Right cardiac atrium (tissue), 5 donors: ENCODE data around the gene NMT1. TPM values are rescaled to one million over a fixed set of nuclear protein-coding genes. Genes with fewer than 3 reads are reported as not detected.
"Not testable (repeated sequence)": the region's sequence is repeated elsewhere in the genome, so short reads cannot be mapped to it uniquely, and the experiment has no call there.

Experiments used
- ATAC-seq, 2 donors: fragments of 200-7000 bp; cut with Tn5 transposase; one replicate each; pipeline versions ENCODE4 v1.8.0 to v1.9.1; 2020; ENCODE audit warnings: moderate library complexity in 2 of 2, mild to moderate bottlenecking in 1 of 2
- DNase-seq, 3 donors: peaks; one replicate each; pipeline ENCODE4 v3.0.0-alpha.2; 2020
- H3K27ac ChIP-seq: one replicate; pipeline ENCODE4 v1.5.1; 2013; ENCODE audit warnings: mild to moderate bottlenecking, low read length, control low read depth, moderate library complexity
- H3K27me3 ChIP-seq: one replicate; pipeline ENCODE4 v1.6.1; 2013; ENCODE audit not compliant: control insufficient read depth, insufficient read depth
- H3K4me1 ChIP-seq: one replicate; pipeline ENCODE4 v1.6.1; 2013; ENCODE audit warnings: low read length; ENCODE audit not compliant: control insufficient read depth, insufficient read depth
- H3K4me3 ChIP-seq: one replicate; pipeline ENCODE4 v1.5.1; 2013; ENCODE audit warnings: low read length, control low read depth
- H3K9me3 ChIP-seq: one replicate; pipeline ENCODE4 v1.6.1; 2013; ENCODE audit warnings: low read length; ENCODE audit not compliant: control insufficient read depth
- WGBS: extraction: QIAGEN DNeasy Blood & Tissue Kit; methylation state at CpG from one replicate; pipeline ENCODE4 v1.1.7; 2013; 5-methylcytosine and 5-hydroxymethylcytosine counted together
- intact Hi-C, 4 donors: fragments of 100-400 bp; cut with DNase I; formaldehyde crosslinking; loops; one replicate each; pipeline versions ENCODE4 v1.11.0 to v1.14.0; 2022 to 2023
- polyA plus RNA-seq: library from polyadenylated mRNA; stranded (reverse); fragments of 200-250 nt; gene quantifications from one replicate; pipeline ENCODE4 v1.2.3, GENCODE V29; 2013
- total RNA-seq, 4 donors: library from RNA; stranded (reverse); fragmentation: NEBNext Ultra II Directional; extraction: Animal tissue kit (Norgen Biotek cat#: 25700); gene quantifications; one replicate each; pipeline ENCODE4 v1.2.1, GENCODE V29; 2021
- donor health status: healthy with polysubstance abuse.
- donor health status: DM: no; HTN: yes; CAD: no.
- donor health status: DM: no; HTN: no; CAD: no.
- donor health status: DM: no; HTN: yes; CAD: no; lungs with severe emphysema.
- donor health status: DM: yes; HTN: yes; CAD: no.

Gene NMT1
- total and polyA plus RNA-seq, 5 donors, result 33.4 to 105 (median 66.5) TPM

DNA sequence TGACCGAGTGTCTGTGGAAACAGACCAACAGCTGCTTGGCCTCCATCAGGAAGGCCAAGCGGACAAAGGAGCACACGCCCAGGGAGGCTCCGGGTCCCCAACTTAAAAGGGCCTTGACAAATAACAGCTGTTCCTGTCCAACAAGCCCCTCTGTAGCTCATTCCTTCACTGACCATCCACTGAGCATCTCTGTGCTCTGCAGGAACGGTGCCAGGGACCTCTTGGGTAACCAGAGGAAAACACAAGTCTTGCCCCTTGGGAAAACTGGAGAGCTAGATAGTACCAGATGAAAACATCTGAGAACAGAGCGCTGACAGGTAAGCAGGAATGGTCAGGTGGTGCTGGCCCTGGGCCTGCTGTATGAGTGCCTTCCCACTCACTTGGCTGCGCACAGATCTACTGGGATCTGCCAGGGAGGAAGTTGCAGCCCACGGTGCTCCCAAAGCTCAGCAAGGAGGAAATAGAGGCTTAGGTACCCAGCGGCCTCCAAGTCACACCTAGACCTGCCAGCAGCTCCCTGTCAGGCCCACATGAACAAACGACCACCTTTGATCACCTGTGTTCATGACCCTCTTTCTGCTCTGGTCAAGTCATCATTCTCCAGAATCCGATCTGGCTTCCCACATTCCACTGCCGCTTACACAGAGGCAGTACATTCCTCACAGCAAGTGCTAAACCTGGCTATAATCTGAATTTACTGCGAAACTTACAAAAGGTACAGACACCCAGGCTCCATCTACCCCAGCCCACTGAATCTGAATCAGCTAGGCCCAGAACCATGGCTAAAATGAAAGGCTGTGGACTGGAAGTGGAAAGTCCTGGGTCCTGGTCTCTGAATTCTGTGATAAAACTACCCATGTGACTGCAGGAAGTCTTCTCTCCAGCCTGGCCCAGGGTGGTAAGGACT is 22.1 kb upstream of the NMT1 start:
- H3K4me3 ChIP-seq, result no peak overlapping the region
- ATAC-seq (no peak), DNase-seq (peak in 2 of 3 donors; percentile 60 to 63)
- intact Hi-C loops, result loop anchor here in 1 of 4 donors (10.0 kb wide), 1 partner anchor 274 kb away; no protein-coding TSS in a partner anchor
- H3K4me1 ChIP-seq, result peaks cover 12% of the 10 kb centered on the region
- WGBS, result 55% methylated on average over 13 of the region's 13 CpGs
- no peaks in the 10 kb centered on the region for H3K27me3 ChIP-seq
- H3K9me3 ChIP-seq, result no peaks in the 10 kb centered on the region
- no peak overlapping the region for H3K27ac ChIP-seq

DNA sequence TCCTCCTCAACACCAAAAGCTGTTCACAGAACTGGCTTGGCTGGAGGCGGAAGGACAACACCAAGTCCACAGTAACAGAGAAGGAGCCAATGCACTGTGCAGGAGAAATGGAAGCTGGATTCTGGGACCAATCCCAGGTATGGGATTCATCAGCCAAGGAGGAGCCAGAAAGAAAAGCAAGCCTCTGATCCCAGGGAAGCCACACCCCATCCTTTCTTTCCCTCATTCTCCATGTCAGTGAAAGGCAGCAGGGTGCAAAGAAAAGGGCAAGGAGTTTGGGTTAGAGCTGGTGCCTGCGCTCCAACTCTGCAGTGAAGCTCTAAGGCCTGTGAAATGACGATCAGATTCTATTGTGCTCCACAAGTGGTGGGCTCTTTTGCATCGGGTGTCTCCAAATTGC is 20.7 kb upstream of the NMT1 start:
- peaks cover 12% of the 10 kb centered on the region for H3K4me1 ChIP-seq
- no peaks in the 10 kb centered on the region for H3K9me3 ChIP-seq
- H3K4me3 ChIP-seq, result no peak overlapping the region
- DNase-seq (no peak), ATAC-seq (no peak)
- intact Hi-C loops, result loop anchor here in 1 of 4 donors (10.0 kb wide), 1 partner anchor 54 kb away; no protein-coding TSS in a partner anchor
- H3K27me3 ChIP-seq, result no peaks in the 10 kb centered on the region
- WGBS, result 82% methylated on average over 4 of the region's 4 CpGs
- H3K27ac ChIP-seq, result no peak overlapping the region

DNA sequence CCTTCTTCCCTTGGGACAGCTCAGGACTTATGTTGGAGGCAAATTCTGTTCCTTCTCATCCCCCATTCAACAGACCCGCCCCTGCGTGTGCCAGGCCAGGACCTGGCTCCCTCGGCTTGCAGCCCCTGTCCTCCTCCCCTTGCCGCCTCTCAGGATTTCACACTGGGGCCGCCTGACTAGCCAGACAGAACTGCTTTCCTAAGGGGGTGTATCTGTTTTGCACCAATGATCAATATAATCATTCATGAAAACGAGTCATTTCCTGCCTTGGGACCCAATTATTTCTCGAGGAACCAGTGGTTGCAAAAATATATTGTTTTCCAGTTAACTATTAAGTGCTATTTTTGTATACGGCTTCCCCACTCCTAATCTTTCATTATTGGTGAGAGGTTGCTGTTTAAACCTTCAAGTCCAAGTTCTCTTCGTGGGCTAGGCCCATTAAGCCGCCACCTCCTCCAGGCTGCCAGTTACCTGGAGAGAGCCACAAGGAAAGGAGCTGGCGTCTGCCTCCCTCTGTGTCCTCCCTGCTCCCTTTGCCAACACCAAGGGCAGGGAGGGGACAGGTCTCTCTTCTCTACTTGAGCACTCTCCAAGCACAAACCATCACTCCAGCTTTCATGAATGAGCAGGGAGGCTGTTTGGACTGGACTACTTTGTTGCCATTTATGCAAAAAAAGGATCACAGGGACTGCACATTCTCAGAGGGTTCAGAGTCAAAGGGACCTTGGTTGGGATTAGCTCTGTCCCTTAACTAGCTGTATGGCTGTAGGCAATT is 18.6 kb upstream of the NMT1 start:
- no peak overlapping the region for H3K4me3 ChIP-seq
- ATAC-seq (no peak), DNase-seq (no peak)
- peak overlapping the region; percentile 30 for H3K27ac ChIP-seq
- H3K27me3 ChIP-seq, result no peaks in the 10 kb centered on the region
- intact Hi-C loops, result loop anchor here in 1 of 4 donors (10.0 kb wide), 1 partner anchor 52 kb away; no protein-coding TSS in a partner anchor
- peaks cover 12% of the 10 kb centered on the region for H3K4me1 ChIP-seq
- 76% methylated on average over 11 of the region's 11 CpGs for WGBS
- no peaks in the 10 kb centered on the region for H3K9me3 ChIP-seq

DNA sequence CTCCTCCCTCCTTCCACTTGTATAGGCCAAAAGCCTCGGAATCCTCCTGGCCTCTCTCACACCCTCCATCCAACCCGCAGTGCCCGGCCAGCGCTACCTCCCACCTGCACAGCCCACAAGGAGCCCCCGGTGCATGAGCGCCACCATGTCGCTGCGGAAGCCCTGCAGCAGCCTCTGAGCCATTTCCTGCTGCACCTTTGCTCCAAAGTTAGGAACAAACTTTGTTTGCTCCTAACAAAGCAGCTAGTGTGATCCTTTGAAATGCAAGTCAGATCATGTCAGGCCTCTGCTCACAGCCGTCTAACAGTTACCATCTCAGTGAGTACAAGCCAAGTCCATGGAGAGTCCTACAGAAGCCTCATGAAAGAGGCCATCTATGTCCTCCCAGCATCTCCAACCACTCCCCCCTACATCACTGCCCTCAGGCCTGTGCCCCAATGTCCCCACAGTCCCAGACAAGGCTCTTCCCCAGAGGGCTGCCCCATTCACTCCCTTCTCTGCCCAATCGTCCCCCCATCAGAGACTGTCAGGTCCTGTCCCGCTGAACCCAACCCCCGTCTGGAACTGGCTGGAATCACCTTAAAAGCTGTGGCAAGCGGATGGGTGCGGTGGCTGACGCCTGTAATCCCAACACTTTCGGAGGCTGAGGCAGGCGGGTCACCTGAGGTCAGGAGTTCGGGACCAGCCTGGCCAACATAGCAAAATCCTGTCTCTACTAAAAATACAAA is 17.1 kb upstream of the NMT1 start:
- intact Hi-C loops, result loop anchor here in 1 of 4 donors (10.0 kb wide), 1 partner anchor 51 kb away; no protein-coding TSS in a partner anchor
- peak overlapping the region; percentile 25 for H3K27ac ChIP-seq
- no peaks in the 10 kb centered on the region for H3K27me3 ChIP-seq
- 80% methylated on average over 18 of the region's 18 CpGs for WGBS
- DNase-seq, result no peak
- ATAC-seq, result peak; percentile 15 to 18
- H3K9me3 ChIP-seq, result no peaks in the 10 kb centered on the region
- peaks cover 7% of the 10 kb centered on the region for H3K4me1 ChIP-seq
- no peak overlapping the region for H3K4me3 ChIP-seq

DNA sequence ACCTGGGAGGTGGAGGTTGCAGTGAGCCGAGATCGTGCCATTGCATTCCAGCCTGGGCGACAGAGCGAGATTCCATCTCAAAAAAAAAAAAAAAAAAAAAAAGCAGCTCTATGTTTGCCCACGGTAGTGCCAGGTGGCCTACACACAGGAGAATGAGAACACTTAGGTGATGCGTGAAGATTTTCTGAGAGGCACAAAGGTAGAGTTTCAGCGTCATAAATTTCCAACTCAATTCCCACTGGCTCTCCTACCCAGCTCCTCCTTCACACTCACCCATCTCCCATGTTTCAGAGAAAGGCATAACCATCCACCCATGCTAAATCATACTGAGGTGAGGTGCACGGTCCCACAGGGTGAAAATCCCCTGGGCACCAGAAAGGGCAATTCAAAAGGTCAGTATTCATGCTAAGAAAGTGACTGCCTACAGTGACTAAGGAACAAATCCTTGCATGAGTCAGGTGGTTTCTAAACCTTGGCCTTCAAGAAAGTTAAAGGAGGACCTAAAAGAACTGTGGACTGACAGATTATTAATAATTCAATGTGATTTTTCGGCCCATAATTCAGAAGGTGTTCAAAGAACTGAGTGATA is 14.5 kb upstream of the NMT1 start:
- Histone ChIP-seq H3K4me1 (peaks cover 5% of the 10 kb centered on the region), H3K27me3 (no peaks in the 10 kb centered on the region), H3K27ac (no peak overlapping the region), H3K9me3 (no peaks in the 10 kb centered on the region), H3K4me3 (no peak overlapping the region)
- intact Hi-C loops, result loop anchor here in 1 of 4 donors (10.0 kb wide), 1 partner anchor 48 kb away; no protein-coding TSS in a partner anchor
- DNase-seq (no peak), ATAC-seq (no peak)
- WGBS, result 93% methylated on average over 9 of the region's 9 CpGs

DNA sequence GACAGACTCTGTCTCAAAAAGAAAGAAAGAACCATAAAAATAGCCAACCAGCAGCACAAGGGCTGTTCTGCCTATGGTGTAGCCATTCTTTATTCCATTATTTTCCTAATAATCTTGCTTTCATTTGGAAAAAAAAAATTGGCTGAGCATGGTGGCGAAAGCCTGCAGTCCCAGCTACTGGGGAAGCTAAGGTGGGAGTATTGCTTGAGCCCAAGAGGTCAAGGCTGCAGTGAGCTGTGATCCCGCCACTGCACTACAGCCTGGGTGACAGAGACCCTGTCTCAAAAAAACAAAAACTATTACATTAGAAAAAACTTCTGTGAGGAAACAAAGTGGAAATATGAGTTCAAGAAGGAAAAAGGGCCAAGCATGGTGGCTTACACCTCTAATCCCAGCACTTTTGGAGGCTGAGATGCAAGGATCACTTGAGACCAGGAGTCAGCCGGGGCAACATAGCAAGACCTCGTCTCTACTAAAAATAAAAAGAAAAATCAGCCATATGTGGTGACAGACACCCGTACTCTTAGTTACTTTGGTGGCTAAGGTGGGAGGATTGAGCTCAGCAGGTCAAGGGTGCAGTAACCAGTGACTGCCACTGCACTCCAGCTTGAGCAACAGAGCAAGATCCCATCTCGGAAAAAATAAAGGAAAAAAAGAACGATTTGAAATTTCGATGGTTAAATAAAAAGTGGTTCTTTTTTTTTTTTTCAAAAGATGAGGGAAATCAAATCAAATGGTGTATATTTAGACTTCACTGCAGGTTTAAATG is 12.1 kb upstream of the NMT1 start:
- no peak for ATAC-seq
- H3K27ac ChIP-seq, result no peak overlapping the region
- intact Hi-C loops, result loop anchor here in 1 of 4 donors (10.0 kb wide), 1 partner anchor 46 kb away; no protein-coding TSS in a partner anchor
- 95% methylated on average over 8 of the region's 8 CpGs for WGBS
- DNase-seq, result no peak
- H3K9me3 ChIP-seq, result no peaks in the 10 kb centered on the region
- H3K27me3 ChIP-seq, result no peaks in the 10 kb centered on the region
- no peak overlapping the region for H3K4me3 ChIP-seq
- no peaks in the 10 kb centered on the region for H3K4me1 ChIP-seq

DNA sequence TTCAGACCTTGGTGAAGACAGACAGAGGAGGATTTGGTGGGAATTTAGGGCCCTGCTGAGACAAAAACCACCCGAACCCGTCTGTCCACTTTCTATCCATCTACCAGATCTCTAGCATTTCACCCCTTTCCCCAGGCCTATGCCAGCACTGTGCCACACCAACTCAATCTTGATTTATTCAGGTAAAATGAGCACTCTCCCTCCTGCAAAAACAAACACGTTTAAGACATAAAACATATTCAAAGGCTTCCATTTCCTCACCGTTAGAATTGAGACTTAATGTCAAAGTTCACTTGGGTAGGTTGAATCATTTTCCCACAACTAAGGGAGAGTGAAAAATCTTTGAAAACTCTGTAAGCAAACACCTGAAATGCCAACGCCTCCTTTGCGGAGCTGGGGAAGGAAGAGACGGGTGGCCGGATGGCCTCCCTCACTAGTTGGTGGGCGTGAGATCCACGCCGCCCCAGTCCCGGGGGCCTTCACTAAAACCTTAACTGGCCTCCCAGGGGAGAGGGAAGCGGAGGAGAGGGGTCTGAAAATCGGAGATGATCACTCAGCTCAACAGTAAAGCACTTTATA is 10.5 kb upstream of the NMT1 start:
- 4% methylated on average over 14 of the region's 14 CpGs for WGBS
- no peak for DNase-seq
- Histone ChIP-seq H3K9me3 (no peaks in the 10 kb centered on the region), H3K27me3 (no peaks in the 10 kb centered on the region), H3K4me3 (peak overlapping the region; percentile 84), H3K27ac (peak overlapping the region; percentile 99), H3K4me1 (no peaks in the 10 kb centered on the region)
- intact Hi-C loops, result no loop called here
- peak in 1 of 2 donors; percentile 28 for ATAC-seq

DNA sequence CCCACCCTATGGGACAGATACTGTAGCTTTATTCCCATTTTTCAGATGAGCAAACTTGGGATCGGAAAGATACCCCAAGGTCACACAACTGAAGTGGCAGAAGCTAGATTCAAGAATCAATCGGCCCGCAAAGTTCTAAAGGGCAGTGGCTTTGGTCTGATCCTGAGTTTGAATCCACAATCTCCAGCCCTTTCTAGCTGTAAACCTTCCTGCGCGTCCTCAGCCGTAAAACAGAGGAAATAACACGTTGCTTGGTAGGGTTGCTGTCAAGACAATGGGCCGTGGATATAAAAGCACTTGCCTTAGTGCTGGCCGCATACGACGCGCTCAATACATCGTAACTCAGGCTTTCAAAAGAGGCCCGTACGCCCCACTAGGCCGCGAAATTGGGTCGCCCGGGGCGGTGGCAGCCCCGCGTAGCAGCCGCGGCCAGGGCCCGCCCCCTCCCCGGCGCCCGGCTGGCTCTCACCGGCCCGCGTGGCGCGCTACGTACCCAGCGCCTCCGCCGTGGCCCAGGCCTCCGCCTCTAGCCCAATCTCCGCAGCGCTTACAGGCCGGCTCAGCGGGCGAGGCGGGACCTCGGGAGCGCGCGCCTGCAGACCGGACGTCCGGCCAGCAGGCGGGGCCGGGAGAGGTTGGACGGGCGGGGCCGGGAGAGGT is 9.9 kb upstream of the NMT1 start, which contains the start of gene DCAKD:
TSS of gene DCAKD (minus strand) at position 573 of the 660 bp plus-strand sequence. CDS start 16,747 bp downstream, outside the sequence.
- H3K27ac ChIP-seq, result peak within 1 kb of the TSS; percentile 99
- intact Hi-C loops, result no loop called here
- no peaks in the 10 kb centered on the region for H3K27me3 ChIP-seq
- under 1% methylated on average over 56 of the region's 56 CpGs for WGBS
- ATAC-seq (peak; percentile 99 to 100), DNase-seq (peak; percentile 95 to 98 (median 97))
- no peaks in the 10 kb centered on the region for H3K9me3 ChIP-seq
- no peaks in the 10 kb centered on the region for H3K4me1 ChIP-seq
- peak within 1 kb of the TSS; percentile 86 for H3K4me3 ChIP-seq

DNA sequence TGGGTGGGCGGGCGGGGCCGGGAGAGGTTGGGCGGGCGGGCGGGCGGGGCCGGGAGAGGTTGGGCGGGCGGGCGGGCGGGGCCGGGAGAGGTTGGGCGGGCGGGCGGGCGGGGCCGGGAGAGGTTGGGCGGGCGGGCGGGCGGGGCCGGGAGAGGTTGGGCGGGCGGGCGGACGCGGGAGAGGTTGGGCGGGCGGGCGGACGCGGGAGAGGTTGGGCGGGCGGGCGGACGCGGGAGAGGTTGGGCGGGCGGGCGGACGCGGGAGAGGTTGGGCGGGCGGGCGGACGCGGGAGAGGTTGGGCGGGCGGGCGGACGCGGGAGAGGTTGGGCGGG is 9.4 kb upstream of the NMT1 start:
- H3K27me3 ChIP-seq, intact Hi-C loops, H3K4me1 ChIP-seq, DNase-seq, H3K27ac ChIP-seq, H3K9me3 ChIP-seq, ATAC-seq: not testable (repeated sequence)
- no CpG with 5 or more reads among the region's 54 CpGs for whole genome bisulfite sequencing
- H3K4me3 ChIP-seq, result peak overlapping the region; percentile 86
